T-helper 2 cell treated with Interferon-gamma antibody and Interleukin-4, amounts not matched to agents 5 μg/mL and 100 μg/mL, for 36 hours (primary cell): ENCODE measurements around the gene PHRF1.
A peak's percentile ranks its signal among the peaks of the same experiment; 100 is the strongest.

Experiments used
- DNase-seq: peaks from one replicate; pipeline ENCODE4 v3.0.0; 2021; ENCODE audit warnings: low spot score
- H3K27ac Mint-ChIP-seq: one replicate; pipeline ENCODE4 v1.8.0; 2021; ENCODE audit warnings: mild to moderate bottlenecking, mixed read lengths
- H3K27me3 Mint-ChIP-seq: one replicate; pipeline ENCODE4 v1.8.0; 2021; ENCODE audit warnings: low read depth, mixed read lengths
- H3K36me3 Mint-ChIP-seq: one replicate; pipeline ENCODE4 v1.8.0; 2021; ENCODE audit warnings: low read depth, mixed read lengths
- H3K4me1 Mint-ChIP-seq: one replicate; pipeline ENCODE4 v1.8.0; 2021; ENCODE audit warnings: low read depth, mixed read lengths
- H3K4me3 Mint-ChIP-seq: one replicate; pipeline ENCODE4 v1.8.0; 2022; ENCODE audit warnings: mild to moderate bottlenecking, moderate library complexity, mixed read lengths
- H3K9me3 Mint-ChIP-seq: one replicate; pipeline ENCODE4 v1.8.0; 2021; ENCODE audit warnings: mixed read lengths

Gene PHRF1

GRCh38 chr11:614021-614622, 37.9 kb downstream of the PHRF1 start:
- Mint-ChIP-seq H3K9me3 (no peaks in the 10 kb centered on the region), H3K4me1 (peaks cover 16% of the 10 kb centered on the region), H3K27ac (peak overlapping the region; percentile 82), H3K27me3 (no peaks in the 10 kb centered on the region), H3K4me3 (peak overlapping the region; percentile 79), H3K36me3 (peaks cover 20% of the 10 kb centered on the region)
- no peak for DNase-seq

- Mint-ChIP-seq H3K27ac (peak overlapping the region; percentile 89), H3K36me3 (peaks cover 20% of the 10 kb centered on the region), H3K9me3 (no peaks in the 10 kb centered on the region), H3K27me3 (no peaks in the 10 kb centered on the region), H3K4me1 (peaks cover 16% of the 10 kb centered on the region), H3K4me3 (peak overlapping the region; percentile 89)
- DNase-seq = peak; percentile 15
These were observed 38.6 kb downstream of the PHRF1 start for GRCh38 chr11:614623-615503.

- no peaks in the 10 kb centered on the region for H3K9me3 Mint-ChIP-seq
- H3K4me1 Mint-ChIP-seq = peaks cover 16% of the 10 kb centered on the region
- no peaks in the 10 kb centered on the region for H3K27me3 Mint-ChIP-seq
- peak; percentile 91 for DNase-seq
- peaks cover 19% of the 10 kb centered on the region for H3K36me3 Mint-ChIP-seq
- peak within 1 kb of the TSS; percentile 97 for H3K27ac Mint-ChIP-seq
- peak within 1 kb of the TSS; percentile 89 for H3K4me3 Mint-ChIP-seq
These were observed 39.4 kb downstream of the PHRF1 start, which contains the start of gene IRF7 for GRCh38 chr11:615504-616319. Gene IRF7 (minus strand): TSS chr11:615950. CDS start chr11:615364, 586 bp downstream.

- no peak for DNase-seq
- peak overlapping the region; percentile 89 for H3K4me3 Mint-ChIP-seq
- no peaks in the 10 kb centered on the region for H3K27me3 Mint-ChIP-seq
- H3K36me3 Mint-ChIP-seq = peaks cover 16% of the 10 kb centered on the region
- peak overlapping the region; percentile 97 for H3K27ac Mint-ChIP-seq
- peaks cover 16% of the 10 kb centered on the region for H3K4me1 Mint-ChIP-seq
- no peaks in the 10 kb centered on the region for H3K9me3 Mint-ChIP-seq
These were observed 40.3 kb downstream of the PHRF1 start for GRCh38 chr11:616320-617198.

- no peak overlapping the region for H3K27ac Mint-ChIP-seq
- H3K36me3 Mint-ChIP-seq = peaks cover 11% of the 10 kb centered on the region
- H3K9me3 Mint-ChIP-seq = no peaks in the 10 kb centered on the region
- no peaks in the 10 kb centered on the region for H3K27me3 Mint-ChIP-seq
- H3K4me3 Mint-ChIP-seq = no peak overlapping the region
- peaks cover 14% of the 10 kb centered on the region for H3K4me1 Mint-ChIP-seq
- DNase-seq = no peak
These were observed 41.1 kb downstream of the PHRF1 start for GRCh38 chr11:617199-617911.

- Mint-ChIP-seq H3K9me3 (no peaks in the 10 kb centered on the region), H3K4me3 (no peak overlapping the region), H3K36me3 (peaks cover 8% of the 10 kb centered on the region), H3K4me1 (peaks cover 14% of the 10 kb centered on the region), H3K27me3 (no peaks in the 10 kb centered on the region), H3K27ac (no peak overlapping the region)
- DNase-seq = no peak
These were observed 41.8 kb downstream of the PHRF1 start for GRCh38 chr11:617912-618682.

GRCh38 chr11:618856-619627, 42.8 kb downstream of the PHRF1 start:
- DNase-seq = no peak
- H3K27ac Mint-ChIP-seq = no peak overlapping the region

GRCh38 chr11:619628-620050, 43.4 kb downstream of the PHRF1 start:
- H3K27me3 Mint-ChIP-seq = no peaks in the 10 kb centered on the region
- no peak overlapping the region for H3K4me3 Mint-ChIP-seq
- peaks cover 3% of the 10 kb centered on the region for H3K36me3 Mint-ChIP-seq
- no peak overlapping the region for H3K27ac Mint-ChIP-seq
- no peak for DNase-seq
- H3K4me1 Mint-ChIP-seq = peaks cover 7% of the 10 kb centered on the region
- no peaks in the 10 kb centered on the region for H3K9me3 Mint-ChIP-seq

More at GRCh38 chr11:618856-619627, 42.8 kb downstream of the PHRF1 start:
- no peaks in the 10 kb centered on the region for H3K9me3 Mint-ChIP-seq
- H3K4me1 Mint-ChIP-seq = peaks cover 13% of the 10 kb centered on the region
- H3K4me3 Mint-ChIP-seq = no peak overlapping the region
- peaks cover 8% of the 10 kb centered on the region for H3K36me3 Mint-ChIP-seq
- H3K27me3 Mint-ChIP-seq = no peaks in the 10 kb centered on the region

GRCh38 chr11:620201-620600, 43.9 kb downstream of the PHRF1 start:
- DNase-seq = no peak
- Mint-ChIP-seq H3K9me3 (no peaks in the 10 kb centered on the region), H3K4me3 (no peak overlapping the region), H3K4me1 (peaks cover 7% of the 10 kb centered on the region), H3K27me3 (no peaks in the 10 kb centered on the region), H3K27ac (no peak overlapping the region), H3K36me3 (peaks cover 3% of the 10 kb centered on the region)

- Mint-ChIP-seq H3K36me3 (no peaks in the 10 kb centered on the region), H3K27ac (no peak overlapping the region), H3K27me3 (peaks cover 2% of the 10 kb centered on the region), H3K4me3 (no peak overlapping the region), H3K9me3 (no peaks in the 10 kb centered on the region), H3K4me1 (peaks cover 5% of the 10 kb centered on the region)
- no peak for DNase-seq
These were observed 44.9 kb downstream of the PHRF1 start for GRCh38 chr11:620935-621814.

GRCh38 chr11:621838-622237, 45.6 kb downstream of the PHRF1 start:
- Mint-ChIP-seq H3K27me3 (peaks cover 7% of the 10 kb centered on the region), H3K4me3 (no peak overlapping the region), H3K4me1 (no peaks in the 10 kb centered on the region), H3K27ac (no peak overlapping the region), H3K36me3 (no peaks in the 10 kb centered on the region), H3K9me3 (no peaks in the 10 kb centered on the region)
- no peak for DNase-seq
